Measurements from ENCODE around the gene PEX13.
"Not testable (repeated sequence)": the region's sequence is repeated elsewhere in the genome, so short reads cannot be mapped to it uniquely, and the experiment has no call there.

PEX13 gene

GRCh38 chr2:61009355-61009754, 8.2 kb upstream of the PEX13 start:
- no peak for DNase-seq

GRCh38 chr2:61011678-61012077, 5.8 kb upstream of the PEX13 start:
- DNase-seq = peak in 1 of 2 donors; percentile 49

- DNase-seq = peak; percentile 81 to 82
These were observed 5.2 kb upstream of the PEX13 start for GRCh38 chr2:61012303-61012702.

- DNase-seq = no peak
These were observed 4.1 kb upstream of the PEX13 start for GRCh38 chr2:61013382-61013781.

- peak; percentile 76 to 88 for DNase-seq
These were observed 2.8 kb upstream of the PEX13 start for GRCh38 chr2:61014763-61015162.

GRCh38 chr2:61015976-61016375, 1.5 kb upstream of the PEX13 start:
- DNase-seq = no peak

GRCh38 chr2:61016392-61017002, 1.0 kb upstream of the PEX13 start:
- DNase-seq = no peak

- DNase-seq = peak; percentile 63 to 78
These were observed 441 bp upstream of the PEX13 start for GRCh38 chr2:61017003-61017555.

GRCh38 chr2:61018318-61018755, 817 bp downstream of the PEX13 start:
- no peak for DNase-seq

- no peak for DNase-seq
These were observed 1.3 kb downstream of the PEX13 start for GRCh38 chr2:61018798-61019197.

GRCh38 chr2:61021228-61021660, 3.7 kb downstream of the PEX13 start:
- DNase-seq = no peak

- no peak for DNase-seq
These were observed 6.2 kb downstream of the PEX13 start for GRCh38 chr2:61023670-61024069.

GRCh38 chr2:61029533-61029932, 12.0 kb downstream of the PEX13 start:
- no peak for DNase-seq

- DNase-seq = not testable (repeated sequence)
These were observed 17.1 kb downstream of the PEX13 start for GRCh38 chr2:61034592-61034991.

- DNase-seq = not testable (repeated sequence)
These were observed 19.1 kb downstream of the PEX13 start for GRCh38 chr2:61036643-61037042.

GRCh38 chr2:61042807-61043206, 25.3 kb downstream of the PEX13 start:
- DNase-seq = no peak

GRCh38 chr2:61044636-61045035, 27.1 kb downstream of the PEX13 start:
- DNase-seq = peak in 1 of 2 donors; percentile 48

- DNase-seq = peak in 1 of 2 donors; percentile 31
These were observed 27.7 kb downstream of the PEX13 start for GRCh38 chr2:61045226-61045625.

- peak in 1 of 2 donors; percentile 57 for DNase-seq
These were observed 28.5 kb downstream of the PEX13 start for GRCh38 chr2:61045999-61046398.

- DNase-seq = no peak
These were observed 38.0 kb downstream of the PEX13 start for GRCh38 chr2:61055557-61055956.

- DNase-seq = no peak
These were observed 40.0 kb downstream of the PEX13 start for GRCh38 chr2:61057562-61057961.

- DNase-seq = no peak
These were observed 41.9 kb downstream of the PEX13 start for GRCh38 chr2:61059382-61059781.

- DNase-seq = peak; percentile 92 to 94
These were observed 48.5 kb downstream of the PEX13 start, which contains the start of gene SANBR for GRCh38 chr2:61065714-61066709. SANBR (plus strand) TSS chr2:61065871; CDS start chr2:61070351, 4,480 bp downstream.
